Measurements from ENCODE around the gene WDR35.
"Not testable (repeated sequence)": the region's sequence is repeated elsewhere in the genome, so short reads cannot be mapped to it uniquely, and the experiment has no call there.

The WDR35 gene

DNA sequence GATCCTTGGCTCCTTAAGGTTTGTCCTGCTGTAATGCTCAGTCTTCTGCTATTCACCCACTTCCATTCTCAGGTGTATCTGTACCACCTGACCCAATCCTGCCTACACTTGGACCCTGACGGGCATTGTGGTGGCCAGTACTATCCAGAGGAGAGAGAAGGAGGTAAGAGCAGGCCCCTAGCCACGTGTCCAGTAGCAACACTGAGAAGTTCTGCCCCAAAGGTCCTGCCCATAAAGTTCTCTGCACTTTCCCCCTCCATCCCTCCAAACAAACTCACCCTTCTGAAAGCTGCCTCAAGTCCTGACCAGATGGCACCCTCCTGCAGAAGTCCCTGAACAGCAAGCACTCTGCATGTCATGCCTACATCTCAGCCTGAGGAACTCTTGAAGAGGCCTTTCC, 106.4 kb downstream of the WDR35 start:
- no peaks in the 10 kb centered on the region for H4K20me1 ChIP-seq (ENCODE audit: insufficient read depth, low read length)
- H3K4me1 ChIP-seq (ENCODE audit: low read length), result peaks cover 12% of the 10 kb centered on the region
- no peaks in the 10 kb centered on the region for H3K9me3 ChIP-seq (ENCODE audit: insufficient read depth, low read length)
- peaks cover 8% of the 10 kb centered on the region for H3K36me3 ChIP-seq (replicated peaks; ENCODE audit: low read depth, low read length)
- H3K9ac ChIP-seq (ENCODE audit: low read length), result no peak overlapping the region
- H3K4me2 ChIP-seq (ENCODE audit: low read length), result no peak overlapping the region
- TF ChIP-seq EZH2phosphoT487 (IDR thresholded peaks at IDR 0.05; ENCODE audit: low read depth), result no peak
- TF ChIP-seq CTCF (IDR thresholded peaks at IDR 0.05; ENCODE audit: low read depth, low read length), result no peak
- no peaks in the 10 kb centered on the region for H3K27me3 ChIP-seq (ENCODE audit: low read depth, low read length)
- no peaks in the 10 kb centered on the region for H3K79me2 ChIP-seq (ENCODE audit: low read length)
- H3K4me3 ChIP-seq (ENCODE audit: low read length), result no peak overlapping the region
- H2AFZ ChIP-seq (ENCODE audit: low read depth, low read length), result no peak overlapping the region
- no peak overlapping the region for H3K27ac ChIP-seq (ENCODE audit: low read length)

- Histone ChIP-seq H4K20me1 (ENCODE audit: insufficient read depth, low read length) (no peaks in the 10 kb centered on the region), H3K9me3 (ENCODE audit: insufficient read depth, low read length) (no peaks in the 10 kb centered on the region), H3K27me3 (ENCODE audit: low read depth, low read length) (no peaks in the 10 kb centered on the region), H3K79me2 (ENCODE audit: low read length) (no peaks in the 10 kb centered on the region), H3K4me1 (ENCODE audit: low read length) (peaks cover 12% of the 10 kb centered on the region), H3K4me2 (ENCODE audit: low read length) (no peak overlapping the region), H3K9ac (ENCODE audit: low read length) (no peak overlapping the region), H3K27ac (ENCODE audit: low read length) (no peak overlapping the region), H3K4me3 (ENCODE audit: low read length) (no peak overlapping the region), H2AFZ (ENCODE audit: low read depth, low read length) (no peak overlapping the region), H3K36me3 (replicated peaks; ENCODE audit: low read depth, low read length) (peaks cover 8% of the 10 kb centered on the region)
- TF ChIP-seq CTCF (IDR thresholded peaks at IDR 0.05; ENCODE audit: low read depth, low read length) (no peak), EZH2phosphoT487 (IDR thresholded peaks at IDR 0.05; ENCODE audit: low read depth) (no peak)
Observed at GRCh38 chr2:19882286-19882685, 107.6 kb downstream of the WDR35 start.

- Histone ChIP-seq H4K20me1 (ENCODE audit: insufficient read depth, low read length) (no peaks in the 10 kb centered on the region), H3K27me3 (ENCODE audit: low read depth, low read length) (no peaks in the 10 kb centered on the region), H3K9ac (ENCODE audit: low read length) (no peak overlapping the region), H3K79me2 (ENCODE audit: low read length) (no peaks in the 10 kb centered on the region), H3K4me3 (ENCODE audit: low read length) (no peak overlapping the region), H3K4me1 (ENCODE audit: low read length) (peaks cover 12% of the 10 kb centered on the region), H3K9me3 (ENCODE audit: insufficient read depth, low read length) (no peaks in the 10 kb centered on the region), H3K36me3 (replicated peaks; ENCODE audit: low read depth, low read length) (peaks cover 8% of the 10 kb centered on the region), H3K4me2 (ENCODE audit: low read length) (no peak overlapping the region), H3K27ac (ENCODE audit: low read length) (no peak overlapping the region), H2AFZ (ENCODE audit: low read depth, low read length) (no peak overlapping the region)
- TF ChIP-seq EZH2phosphoT487 (IDR thresholded peaks at IDR 0.05; ENCODE audit: low read depth) (no peak), CTCF (IDR thresholded peaks at IDR 0.05; ENCODE audit: low read depth, low read length) (no peak)
Observed at GRCh38 chr2:19881908-19882265, 108.0 kb downstream of the WDR35 start.

DNA sequence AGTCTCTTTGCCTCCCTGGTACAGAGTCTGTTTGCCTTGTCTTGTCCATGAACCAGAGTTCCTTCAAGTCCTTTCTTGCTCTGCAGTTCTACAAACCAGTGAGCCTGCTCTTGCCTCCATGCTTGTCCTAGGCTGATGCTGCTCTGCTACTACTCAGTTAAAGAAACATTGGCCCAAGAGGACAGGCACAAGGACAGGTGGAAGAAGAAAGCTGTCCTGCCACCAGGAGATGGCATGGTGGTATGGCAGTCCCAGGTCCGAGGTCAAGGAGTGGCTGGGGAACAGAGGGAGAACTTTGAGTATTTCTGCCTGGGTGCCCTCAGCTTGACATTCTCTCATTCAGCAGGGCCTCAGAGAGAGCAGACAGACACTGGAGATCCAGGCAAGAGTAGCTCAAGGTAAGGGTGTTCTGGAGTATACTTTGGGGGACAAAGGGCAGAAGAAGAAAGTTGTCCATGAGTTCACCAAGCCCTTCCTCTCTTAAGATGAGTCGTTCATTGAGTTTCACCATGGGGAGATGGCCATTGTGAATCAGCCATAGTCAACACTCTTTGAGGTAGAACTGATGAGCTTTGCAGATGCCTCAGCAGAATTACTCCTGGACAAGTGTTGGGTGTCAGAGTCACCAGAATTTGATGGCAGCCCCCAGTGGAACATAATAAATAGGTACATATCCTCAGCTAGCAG, 108.5 kb downstream of the WDR35 start:
- H3K4me3 ChIP-seq (ENCODE audit: low read length), result no peak overlapping the region
- no peaks in the 10 kb centered on the region for H4K20me1 ChIP-seq (ENCODE audit: insufficient read depth, low read length)
- no peaks in the 10 kb centered on the region for H3K9me3 ChIP-seq (ENCODE audit: insufficient read depth, low read length)
- peaks cover 12% of the 10 kb centered on the region for H3K4me1 ChIP-seq (ENCODE audit: low read length)
- TF ChIP-seq EZH2phosphoT487 (IDR thresholded peaks at IDR 0.05; ENCODE audit: low read depth), result no peak
- TF ChIP-seq CTCF (IDR thresholded peaks at IDR 0.05; ENCODE audit: low read depth, low read length), result no peak
- H3K27me3 ChIP-seq (ENCODE audit: low read depth, low read length), result no peaks in the 10 kb centered on the region
- no peak overlapping the region for H2AFZ ChIP-seq (ENCODE audit: low read depth, low read length)
- H3K4me2 ChIP-seq (ENCODE audit: low read length), result no peak overlapping the region
- H3K9ac ChIP-seq (ENCODE audit: low read length), result no peak overlapping the region
- H3K79me2 ChIP-seq (ENCODE audit: low read length), result no peaks in the 10 kb centered on the region
- H3K27ac ChIP-seq (ENCODE audit: low read length), result no peak overlapping the region
- peaks cover 8% of the 10 kb centered on the region for H3K36me3 ChIP-seq (replicated peaks; ENCODE audit: low read depth, low read length)

DNA sequence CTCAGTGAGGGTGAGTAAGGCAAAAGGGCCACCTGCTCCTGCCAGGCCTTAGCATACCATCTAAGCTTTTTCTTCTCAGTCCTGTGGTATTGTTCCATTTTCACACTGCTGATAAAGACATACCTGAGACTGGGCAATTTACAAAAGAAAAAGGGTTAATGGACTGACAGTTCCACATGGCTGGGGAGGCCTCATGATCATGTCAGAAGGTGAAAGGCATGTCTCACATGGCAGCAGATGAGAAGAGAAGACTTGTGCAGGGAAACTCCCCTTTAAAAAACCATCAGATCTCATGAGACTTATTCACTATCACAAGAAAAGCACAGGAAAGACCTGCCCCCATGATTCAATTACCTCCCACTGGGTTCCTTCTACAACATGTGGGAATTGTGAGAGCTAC, 109.7 kb downstream of the WDR35 start:
- H3K4me1 ChIP-seq (ENCODE audit: low read length), result peaks cover 12% of the 10 kb centered on the region
- not testable (repeated sequence) for H3K36me3 ChIP-seq (replicated peaks; ENCODE audit: low read depth, low read length); H3K4me3 ChIP-seq (ENCODE audit: low read length); H4K20me1 ChIP-seq (ENCODE audit: insufficient read depth, low read length); H3K9me3 ChIP-seq (ENCODE audit: insufficient read depth, low read length); H3K4me2 ChIP-seq (ENCODE audit: low read length); H2AFZ ChIP-seq (ENCODE audit: low read depth, low read length); H3K79me2 ChIP-seq (ENCODE audit: low read length); H3K9ac ChIP-seq (ENCODE audit: low read length); H3K27me3 ChIP-seq (ENCODE audit: low read depth, low read length)
- H3K27ac ChIP-seq (ENCODE audit: low read length), result peak overlapping the region; percentile 36
